Peyer's patch (tissue), 4 donors: ENCODE results near the gene ADGRF1.
"Not testable (repeated sequence)": the region's sequence is repeated elsewhere in the genome, so short reads cannot be mapped to it uniquely, and the experiment has no call there.

Source experiments
- CTCF ChIP-seq, 6 experiments: fragments of 450-650 bp in 4 of 6; fragments of 200-600 bp in 2 of 6; sonication (generic) in 1 of 6; IDR thresholded peaks; one replicate each; pipeline ENCODE4 v1.5.1; 2017 to 2019; ENCODE audit warnings: antibody characterized with exemption in 6 of 6, mild to moderate bottlenecking in 3 of 6, moderate library complexity in 1 of 6
- POLR2A ChIP-seq, 2 donors: fragments of 450-650 bp; IDR thresholded peaks; one replicate each; pipeline ENCODE4 v1.5.1; 2017; ENCODE audit warnings: antibody characterized with exemption in 2 of 2, mild to moderate bottlenecking in 2 of 2, moderate library complexity in 2 of 2

GRCh38 chr6:47089473-47089872 lies 47.3 kb upstream of the ADGRF1 start:
- TF ChIP-seq CTCF, POLR2A (IDR thresholded peaks at IDR 0.05): not testable (repeated sequence)
